ENCODE results near the gene ROBO1. TPM values are rescaled to one million over a fixed set of nuclear protein-coding genes. Genes with fewer than 3 reads are reported as not detected.

The ROBO1 gene
- total RNA-seq, 1 experiment from 2014 or later = 67.6 TPM

- ChIA-PET CTCF (interaction anchor here (1.5 kb wide), 1 partner anchor 11 kb away, joined by 5 read pairs; no protein-coding TSS in a partner anchor), POLR2A (ENCODE audit: low non-redundant PET) (no interaction called here)
- peaks cover 8% of the 10 kb centered on the region for H3K4me1 ChIP-seq (ENCODE audit: insufficient read depth, low read length, poor library complexity, severe bottlenecking)
- H3K36me3 ChIP-seq (ENCODE audit: insufficient read depth, low read length, poor library complexity, severe bottlenecking) = peaks cover 4% of the 10 kb centered on the region
- TF ChIP-seq CTCF (conservative IDR thresholded peaks at IDR 0.05; ENCODE audit: low read depth, low read length) (no peak), EZH2 (IDR thresholded peaks at IDR 0.05; ENCODE audit: borderline replicate concordance, low read depth, low read length, poor library complexity, severe bottlenecking) (no peak)
- H3K4me3 ChIP-seq (ENCODE audit: low read depth, low read length, poor library complexity, severe bottlenecking) = no peak overlapping the region
- DNase-seq (ENCODE audit: low spot score) = no peak
- BruUV-seq (replicated peaks) = no TSS peak
- intact Hi-C loops (cut with micrococcal nuclease; ENCODE audit: unreplicated experiment) = no loop called here
- no peak overlapping the region for H3K27ac ChIP-seq (ENCODE audit: low read depth, low read length, poor library complexity, severe bottlenecking)
- H3K27me3 ChIP-seq (replicated peaks; ENCODE audit: insufficient read depth, low read depth, low read length, poor library complexity) = no peaks in the 10 kb centered on the region
- no peaks in the 10 kb centered on the region for H3K9me3 ChIP-seq (ENCODE audit: low read depth, low read length, poor library complexity, severe bottlenecking)
Measured at GRCh38 chr3:78634316-78634715, 1133.5 kb downstream of the ROBO1 start.

- intact Hi-C loops (cut with micrococcal nuclease; ENCODE audit: unreplicated experiment) = no loop called here
Measured at GRCh38 chr3:78633626-78634025, 1134.2 kb downstream of the ROBO1 start.

GRCh38 chr3:78632925-78633553, 1134.8 kb downstream of the ROBO1 start:
- peaks cover 8% of the 10 kb centered on the region for H3K4me1 ChIP-seq (ENCODE audit: insufficient read depth, low read length, poor library complexity, severe bottlenecking)
- peak; percentile 23 for DNase-seq (ENCODE audit: low spot score)
- TF ChIP-seq CTCF (conservative IDR thresholded peaks at IDR 0.05; ENCODE audit: low read depth, low read length) = peak; percentile 25; the same call in 1 of the 2 replicates
- no peak for TF ChIP-seq EZH2 (IDR thresholded peaks at IDR 0.05; ENCODE audit: borderline replicate concordance, low read depth, low read length, poor library complexity, severe bottlenecking)
- no peak overlapping the region for H3K4me3 ChIP-seq (ENCODE audit: low read depth, low read length, poor library complexity, severe bottlenecking)
- no TSS peak for BruUV-seq (replicated peaks)
- POLR2A ChIA-PET (ENCODE audit: low non-redundant PET) = no interaction called here
- no peaks in the 10 kb centered on the region for H3K27me3 ChIP-seq (replicated peaks; ENCODE audit: insufficient read depth, low read depth, low read length, poor library complexity)
- CTCF ChIA-PET = interaction anchor here (1.5 kb wide), 1 partner anchor 13 kb away, joined by 5 read pairs; no protein-coding TSS in a partner anchor
- H3K9me3 ChIP-seq (ENCODE audit: low read depth, low read length, poor library complexity, severe bottlenecking) = no peaks in the 10 kb centered on the region
- intact Hi-C loops (cut with micrococcal nuclease; ENCODE audit: unreplicated experiment) = no loop called here
- no peak overlapping the region for H3K27ac ChIP-seq (ENCODE audit: low read depth, low read length, poor library complexity, severe bottlenecking)
- peaks cover 4% of the 10 kb centered on the region for H3K36me3 ChIP-seq (ENCODE audit: insufficient read depth, low read length, poor library complexity, severe bottlenecking)

More at GRCh38 chr3:78633626-78634025, 1134.2 kb downstream of the ROBO1 start:
- no peak for DNase-seq (ENCODE audit: low spot score)
- H3K4me3 ChIP-seq (ENCODE audit: low read depth, low read length, poor library complexity, severe bottlenecking) = no peak overlapping the region
- BruUV-seq (replicated peaks) = no TSS peak
- H3K36me3 ChIP-seq (ENCODE audit: insufficient read depth, low read length, poor library complexity, severe bottlenecking) = peaks cover 4% of the 10 kb centered on the region
- peaks cover 8% of the 10 kb centered on the region for H3K4me1 ChIP-seq (ENCODE audit: insufficient read depth, low read length, poor library complexity, severe bottlenecking)
- no peaks in the 10 kb centered on the region for H3K27me3 ChIP-seq (replicated peaks; ENCODE audit: insufficient read depth, low read depth, low read length, poor library complexity)
- CTCF ChIA-PET = interaction anchor here (1.5 kb wide), 1 partner anchor 12 kb away, joined by 5 read pairs; no protein-coding TSS in a partner anchor
- TF ChIP-seq EZH2 (IDR thresholded peaks at IDR 0.05; ENCODE audit: borderline replicate concordance, low read depth, low read length, poor library complexity, severe bottlenecking) = no peak
- no peak for TF ChIP-seq CTCF (conservative IDR thresholded peaks at IDR 0.05; ENCODE audit: low read depth, low read length)
- H3K9me3 ChIP-seq (ENCODE audit: low read depth, low read length, poor library complexity, severe bottlenecking) = no peaks in the 10 kb centered on the region
- POLR2A ChIA-PET (ENCODE audit: low non-redundant PET) = no interaction called here
- H3K27ac ChIP-seq (ENCODE audit: low read depth, low read length, poor library complexity, severe bottlenecking) = no peak overlapping the region

All from A673 (cell line).